Pericardium fibroblast (primary cell): ENCODE measurements around the gene SLC35A3. TPM values are rescaled to one million over a fixed set of nuclear protein-coding genes. Genes with fewer than 3 reads are reported as not detected.

ENCODE experiments used
- total RNA-seq: library from RNA; depleted of rRNA; stranded (reverse); fragments of >200 nt; gene quantifications from 2 replicates; pipeline ENCODE4 v1.2.3, GENCODE V29; 2015

The SLC35A3 gene
- total RNA-seq = 14.7 and 15.6 TPM in 2 replicates

GRCh38 chr1:99969729-99970621 is at the start of gene SLC35A3:
Gene SLC35A3, plus strand, starts transcription at chr1:99969996. Its CDS starts 23,559 bp downstream, at chr1:99993555.

Other genes starting within 250 kb of the SLC35A3 start
- gene FRRS1, start 203.4 kb upstream of the SLC35A3 start, total RNA-seq = 6.9 and 16.6 TPM in 2 replicates
- 5.3 TPM in 2 replicates for gene AGL, start 119.6 kb upstream of the SLC35A3 start, total RNA-seq
- gene SASS6, start 162.9 kb downstream of the SLC35A3 start, total RNA-seq = 1.2 and 1.7 TPM in 2 replicates
- gene TRMT13, start 163.2 kb downstream of the SLC35A3 start, total RNA-seq = 5.6 and 9.2 TPM in 2 replicates
- 0.17 TPM in 1 of 2 replicates, not detected in the other for gene LRRC39, start 208.3 kb downstream of the SLC35A3 start, total RNA-seq